Measurements from ENCODE around the gene ULK1. TPM values are rescaled to one million over a fixed set of nuclear protein-coding genes. Genes with fewer than 3 reads are reported as not detected.

ULK1 gene
- total and polyA plus RNA-seq, 4 experiments from 2014 or later, result 0.08 to 55.7 (median 23.8) TPM

GRCh38 chr12:131928080-131928710 is 33.8 kb downstream of the ULK1 start:
- peaks cover 16% of the 10 kb centered on the region for H3K4me1 ChIP-seq (ENCODE audit: insufficient read depth, low read length)
- Mint-ChIP-seq H3K4me1 (peaks cover 8 to 34% (median 23%) of the 10 kb centered on the region in 4 donors), H3K9me3 (no peaks in the 10 kb centered on the region), H3K4me3 (peak overlapping the region; percentile 80 to 96 (median 89)), H3K27ac (peak overlapping the region; percentile 77 to 93 (median 81)), H3K27me3 (no peaks in the 10 kb centered on the region), H3K36me3 (peaks cover 10 to 18% of the 10 kb centered on the region in 2 donors)
- ChIA-PET CTCF (ENCODE audit: partially characterized antibody) (interaction anchor here (0.7 to 1.4 kb wide), 3 partner anchors 66 to 230 kb away, joined by 3 read pairs; no protein-coding TSS in a partner anchor), POLR2A (ENCODE audit: partially characterized antibody) (interaction anchor here (0.6 to 3.7 kb wide), 6 partner anchors 9 to 558 kb away, joined by 3 to 38 read pairs (median 3); partner anchors contain the start of genes EP400 and SFSWAP)
- intact Hi-C loops (cut with micrococcal nuclease), result loop anchor here (10.0 kb wide), 1 partner anchor 217 kb away; the partner anchor contains the start of genes DDX51 and NOC4L
- H3K36me3 ChIP-seq (ENCODE audit: insufficient read depth, low read length), result peaks cover 15% of the 10 kb centered on the region
- no peaks in the 10 kb centered on the region for H3K27me3 ChIP-seq (ENCODE audit: insufficient read depth, low read length)
- H3K27ac ChIP-seq (ENCODE audit: low read depth, low read length), result peak overlapping the region; percentile 72
- H3K4me3 ChIP-seq (ENCODE audit: low read length in 2 of 2), result peak overlapping the region in 1 of 2 donors; percentile 73
- peak in 1 of 5 donors; percentile 55 for DNase-seq
- H3K9me3 ChIP-seq (ENCODE audit: control insufficient read depth in 1 of 2, low read length in 2 of 2), result no peaks in the 10 kb centered on the region

- ChIA-PET CTCF (ENCODE audit: partially characterized antibody) (interaction anchor here (1.4 kb wide), 1 partner anchor 67 kb away, joined by 3 read pairs; no protein-coding TSS in a partner anchor), POLR2A (ENCODE audit: partially characterized antibody) (interaction anchor here (0.6 to 3.7 kb wide), 8 partner anchors 10 to 557 kb away, joined by 3 to 38 read pairs (median 4); partner anchors contain the start of genes EP400 and SFSWAP)
- intact Hi-C loops (cut with micrococcal nuclease), result loop anchor here (1.0 to 10.0 kb wide), 3 partner anchors 20 to 216 kb away; partner anchors contain the start of genes DDX51, EP400, NOC4L and ULK1
- H3K27me3 Mint-ChIP-seq, result no peaks in the 10 kb centered on the region
- peaks cover 8 to 34% (median 23%) of the 10 kb centered on the region in 4 donors for H3K4me1 Mint-ChIP-seq
- H3K9me3 Mint-ChIP-seq, result no peaks in the 10 kb centered on the region
- peaks cover 17 to 26% of the 10 kb centered on the region in 2 donors for H3K36me3 Mint-ChIP-seq
- H3K27me3 ChIP-seq (ENCODE audit: insufficient read depth, low read length), result no peaks in the 10 kb centered on the region
- H3K4me3 ChIP-seq (ENCODE audit: low read length in 2 of 2), result peak within 1 kb of the TSS; percentile 42 to 81
- peaks cover 23% of the 10 kb centered on the region for H3K36me3 ChIP-seq (ENCODE audit: insufficient read depth, low read length)
- H3K9me3 ChIP-seq (ENCODE audit: control insufficient read depth in 1 of 2, low read length in 2 of 2), result no peaks in the 10 kb centered on the region
- H3K4me1 ChIP-seq (ENCODE audit: insufficient read depth, low read length), result peaks cover 16% of the 10 kb centered on the region
- DNase-seq, result peak; percentile 94 to 95 (median 95)
- peak within 1 kb of the TSS; percentile 89 to 98 (median 90) for H3K4me3 Mint-ChIP-seq
- peak within 1 kb of the TSS; percentile 72 for H3K27ac ChIP-seq (ENCODE audit: low read depth, low read length)
- peak within 1 kb of the TSS; percentile 87 to 93 (median 90) for H3K27ac Mint-ChIP-seq
These were observed 34.5 kb downstream of the ULK1 start, which contains the start of gene PUS1 for GRCh38 chr12:131928711-131929580. Gene PUS1 (plus strand): TSS chr12:131929276. CDS start chr12:131929723, 447 bp downstream.

DNA sequence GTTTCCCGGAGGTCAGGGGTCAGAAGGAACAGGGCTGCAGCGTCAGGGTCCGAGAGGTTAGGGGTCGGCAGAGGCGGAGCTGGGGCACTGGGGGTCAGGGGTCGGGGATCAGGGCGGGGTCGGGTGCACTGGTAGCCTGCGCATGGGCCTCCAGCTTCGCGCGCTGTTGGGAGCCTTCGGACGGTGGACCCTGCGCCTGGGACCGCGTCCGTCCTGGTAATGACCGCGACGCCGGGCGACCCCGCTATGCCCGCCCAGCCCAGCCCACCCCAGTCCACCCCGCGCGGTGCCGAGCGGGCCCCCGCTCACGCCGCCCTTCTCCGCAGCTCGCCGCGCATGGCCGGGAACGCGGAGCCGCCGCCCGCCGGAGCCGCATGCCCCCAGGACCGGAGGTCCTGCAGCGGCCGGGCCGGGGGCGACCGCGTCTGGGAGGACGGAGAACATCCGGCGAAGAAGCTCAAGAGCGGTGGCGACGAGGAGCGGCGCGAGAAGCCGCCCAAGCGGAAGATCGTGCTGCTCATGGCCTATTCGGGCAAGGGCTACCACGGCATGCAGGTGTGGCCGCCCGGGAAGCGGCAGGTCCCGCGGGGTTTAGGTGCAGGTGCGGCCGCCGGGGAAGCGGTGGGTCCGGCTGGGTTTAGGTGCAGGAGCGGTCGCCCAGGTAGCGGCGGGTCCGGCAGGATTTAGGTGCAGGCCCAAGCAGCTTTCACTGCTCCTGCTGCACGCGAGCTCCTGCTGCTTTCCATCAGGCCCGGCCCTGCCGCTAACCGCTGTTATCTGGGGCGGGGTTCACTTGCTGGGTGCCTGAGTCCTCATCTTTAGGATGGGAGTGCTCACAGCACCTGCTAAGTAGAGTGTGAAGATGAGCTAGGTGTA is 35.4 kb downstream of the ULK1 start:
- peak; percentile 29 to 59 (median 31) for DNase-seq
- Mint-ChIP-seq H3K27me3 (no peaks in the 10 kb centered on the region), H3K4me3 (peak overlapping the region; percentile 89 to 98 (median 90)), H3K9me3 (no peaks in the 10 kb centered on the region), H3K4me1 (peaks cover 5 to 30% (median 18%) of the 10 kb centered on the region in 4 donors), H3K27ac (peak overlapping the region; percentile 78 to 93 (median 87)), H3K36me3 (peaks cover 17 to 32% of the 10 kb centered on the region in 2 donors)
- Histone ChIP-seq H3K4me3 (ENCODE audit: low read length in 2 of 2) (peak overlapping the region; percentile 42 to 81), H3K4me1 (ENCODE audit: insufficient read depth, low read length) (peaks cover 16% of the 10 kb centered on the region), H3K36me3 (ENCODE audit: insufficient read depth, low read length) (peaks cover 26% of the 10 kb centered on the region), H3K27me3 (ENCODE audit: insufficient read depth, low read length) (no peaks in the 10 kb centered on the region), H3K9me3 (ENCODE audit: control insufficient read depth in 1 of 2, low read length in 2 of 2) (no peaks in the 10 kb centered on the region), H3K27ac (ENCODE audit: low read depth, low read length) (peak overlapping the region; percentile 71)
- ChIA-PET CTCF (ENCODE audit: partially characterized antibody) (interaction anchor here (1.4 kb wide), 1 partner anchor 20 kb away, joined by 3 read pairs; no protein-coding TSS in a partner anchor), POLR2A (ENCODE audit: partially characterized antibody) (interaction anchor here (0.6 to 3.7 kb wide), 7 partner anchors 13 to 325 kb away, joined by 3 to 38 read pairs (median 4); partner anchors contain the start of gene EP400)
- intact Hi-C loops (cut with micrococcal nuclease), result loop anchor here (1.0 to 10.0 kb wide), 3 partner anchors 19 to 215 kb away; partner anchors contain the start of genes DDX51, EP400, NOC4L and ULK1

DNA sequence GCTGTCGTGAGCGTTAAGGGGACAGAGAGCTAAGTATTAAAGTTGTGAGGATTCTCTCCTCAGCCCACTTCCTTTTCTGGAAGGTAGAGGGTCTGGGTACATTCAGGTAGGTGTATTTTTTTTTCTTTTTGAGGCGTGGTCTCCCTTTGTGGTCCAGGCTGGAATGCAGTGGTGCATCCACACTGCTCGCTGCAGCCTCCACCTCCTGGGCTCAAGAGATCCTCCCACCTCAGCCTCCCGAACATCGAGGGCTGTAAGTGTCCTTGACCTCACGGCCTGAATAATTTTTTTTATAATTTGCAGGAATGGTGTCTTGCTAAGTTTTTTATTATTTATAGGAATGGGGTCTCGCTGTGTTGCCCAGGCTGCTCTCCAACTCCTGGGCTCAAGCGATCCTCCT is 36.1 kb downstream of the ULK1 start:
- ChIA-PET POLR2A (ENCODE audit: partially characterized antibody) (interaction anchor here (0.7 to 3.7 kb wide), 5 partner anchors 12 to 326 kb away, joined by 3 to 38 read pairs (median 6); partner anchors contain the start of gene EP400), CTCF (ENCODE audit: partially characterized antibody) (interaction anchor here (1.4 kb wide), 1 partner anchor 21 kb away, joined by 3 read pairs; no protein-coding TSS in a partner anchor)
- Histone ChIP-seq H3K4me3 (ENCODE audit: low read length in 2 of 2) (peak overlapping the region in 1 of 2 donors; percentile 81), H3K9me3 (ENCODE audit: control insufficient read depth in 1 of 2, low read length in 2 of 2) (no peaks in the 10 kb centered on the region), H3K27ac (ENCODE audit: low read depth, low read length) (peak overlapping the region; percentile 71), H3K36me3 (ENCODE audit: insufficient read depth, low read length) (peaks cover 26% of the 10 kb centered on the region), H3K27me3 (ENCODE audit: insufficient read depth, low read length) (no peaks in the 10 kb centered on the region), H3K4me1 (ENCODE audit: insufficient read depth, low read length) (peaks cover 16% of the 10 kb centered on the region)
- intact Hi-C loops (cut with micrococcal nuclease), result no loop called here
- Mint-ChIP-seq H3K36me3 (peaks cover 20 to 35% of the 10 kb centered on the region in 2 donors), H3K9me3 (no peaks in the 10 kb centered on the region), H3K27ac (peak overlapping the region in 6 of 7 donors; percentile 77 to 87 (median 79)), H3K4me1 (peaks cover 5 to 30% (median 17%) of the 10 kb centered on the region in 4 donors), H3K27me3 (no peaks in the 10 kb centered on the region), H3K4me3 (peak overlapping the region; percentile 75 to 90 (median 89))
- no peak for DNase-seq

GRCh38 chr12:131933387-131933786 is 39.0 kb downstream of the ULK1 start:
- Mint-ChIP-seq H3K27ac (no peak overlapping the region), H3K4me1 (peaks cover 3 to 23% (median 13%) of the 10 kb centered on the region in 4 donors), H3K4me3 (no peak overlapping the region), H3K36me3 (peaks cover 26 to 43% of the 10 kb centered on the region in 2 donors), H3K27me3 (no peaks in the 10 kb centered on the region), H3K9me3 (no peaks in the 10 kb centered on the region)
- Histone ChIP-seq H3K4me1 (ENCODE audit: insufficient read depth, low read length) (peaks cover 10% of the 10 kb centered on the region), H3K27ac (ENCODE audit: low read depth, low read length) (no peak overlapping the region), H3K36me3 (ENCODE audit: insufficient read depth, low read length) (peaks cover 26% of the 10 kb centered on the region), H3K9me3 (ENCODE audit: control insufficient read depth in 1 of 2, low read length in 2 of 2) (no peaks in the 10 kb centered on the region), H3K27me3 (ENCODE audit: insufficient read depth, low read length) (no peaks in the 10 kb centered on the region), H3K4me3 (ENCODE audit: low read length in 2 of 2) (no peak overlapping the region)
- ChIA-PET POLR2A (ENCODE audit: partially characterized antibody) (interaction anchor here (0.8 kb wide), 1 partner anchor 16 kb away, joined by 3 read pairs; no protein-coding TSS in a partner anchor), CTCF (ENCODE audit: partially characterized antibody) (no interaction called here)
- no peak for DNase-seq
- intact Hi-C loops (cut with micrococcal nuclease), result no loop called here

DNA sequence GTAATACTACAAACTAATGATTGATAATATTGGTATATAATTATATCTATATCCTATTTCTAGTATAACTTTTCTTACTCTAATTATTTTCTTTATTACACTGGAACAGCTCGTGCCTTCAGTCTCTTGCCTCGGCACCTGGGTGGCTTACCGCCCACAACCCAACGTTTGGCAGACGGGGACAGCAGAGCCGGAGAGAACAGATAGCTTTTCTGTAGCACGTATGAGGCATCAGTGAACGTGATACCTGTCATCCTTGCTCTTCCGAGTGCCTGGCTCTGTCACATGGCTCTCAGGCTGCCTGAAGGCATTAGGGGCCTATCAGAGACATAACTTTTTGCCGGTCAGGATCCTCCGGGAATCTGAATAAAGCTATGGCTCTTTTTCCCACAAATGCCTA is 40.1 kb downstream of the ULK1 start:
- no peaks in the 10 kb centered on the region for H3K9me3 ChIP-seq (ENCODE audit: control insufficient read depth in 1 of 2, low read length in 2 of 2)
- H3K27me3 ChIP-seq (ENCODE audit: insufficient read depth, low read length), result no peaks in the 10 kb centered on the region
- peaks cover 10% of the 10 kb centered on the region for H3K4me1 ChIP-seq (ENCODE audit: insufficient read depth, low read length)
- H3K4me3 ChIP-seq (ENCODE audit: low read length in 2 of 2), result no peak overlapping the region
- POLR2A ChIA-PET (ENCODE audit: partially characterized antibody), result interaction anchor here (1.1 kb wide), 1 partner anchor 11 kb away, joined by 3 read pairs; no protein-coding TSS in a partner anchor
- intact Hi-C loops (cut with micrococcal nuclease), result no loop called here
- Mint-ChIP-seq H3K36me3 (peaks cover 26 to 44% of the 10 kb centered on the region in 2 donors), H3K9me3 (no peaks in the 10 kb centered on the region), H3K27me3 (no peaks in the 10 kb centered on the region), H3K27ac (peak overlapping the region in 1 of 7 donors; percentile 8), H3K4me1 (peaks cover 3 to 19% (median 13%) of the 10 kb centered on the region in 4 donors), H3K4me3 (no peak overlapping the region)
- H3K27ac ChIP-seq (ENCODE audit: low read depth, low read length), result no peak overlapping the region
- no peak for DNase-seq
- H3K36me3 ChIP-seq (ENCODE audit: insufficient read depth, low read length), result peaks cover 26% of the 10 kb centered on the region
- CTCF ChIA-PET (ENCODE audit: partially characterized antibody), result no interaction called here
